HG02759 (cell line): Measurements from ENCODE around the gene TMEM119.

Experiments used
- ATAC-seq: cut with Tn5 transposase; IDR thresholded peaks from one replicate; pipeline ENCODE4 v1.9.1; 2021; ENCODE audit warnings: mild to moderate bottlenecking, moderate library complexity; ENCODE audit not compliant: unreplicated experiment

Gene TMEM119

GRCh38 chr12:108542320-108542719 lies 55.6 kb downstream of the TMEM119 start:
- no peak for ATAC-seq
